Measurements from ENCODE around the gene PRKX. TPM values are rescaled to one million over a fixed set of nuclear protein-coding genes. Genes with fewer than 3 reads are reported as not detected.

The PRKX gene
- total RNA-seq, 2 experiments from 2014 or later, result 31.6 to 35.4 TPM

DNA sequence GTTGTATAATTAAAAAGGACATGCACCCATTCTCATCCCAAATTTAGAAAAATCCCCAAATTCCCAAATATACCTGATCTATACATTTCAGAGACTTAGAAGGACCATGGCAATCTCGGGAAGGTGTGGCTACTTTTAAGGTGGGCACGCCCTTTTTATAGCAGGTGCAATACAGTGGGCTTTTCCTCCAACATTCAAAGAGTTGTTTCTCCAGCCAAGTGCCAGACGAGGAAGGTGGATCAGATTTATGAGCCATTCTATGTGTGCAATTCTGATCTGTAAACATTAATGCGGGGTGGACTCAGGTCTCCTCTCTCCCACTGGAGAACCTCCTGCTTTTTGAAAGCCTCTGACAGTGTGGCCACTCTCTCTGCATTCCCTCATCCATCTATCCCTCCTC, 33.8 kb downstream of the PRKX start:
- Histone ChIP-seq H3K27ac (ENCODE audit: low read depth in 1 of 2, low read length in 2 of 2) (no peak overlapping the region), H3K4me1 (ENCODE audit: insufficient read depth, low read length) (peaks cover 7% of the 10 kb centered on the region), H3K27me3 (ENCODE audit: control insufficient read depth in 1 of 2, insufficient read depth in 2 of 2, low read length in 2 of 2) (no peaks in the 10 kb centered on the region), H3K36me3 (ENCODE audit: insufficient read depth, low read length) (peaks cover 3% of the 10 kb centered on the region), H3K9me3 (ENCODE audit: control insufficient read depth in 1 of 2, insufficient read depth in 1 of 2, low read length in 2 of 2) (no peaks in the 10 kb centered on the region), H3K4me3 (ENCODE audit: low read length) (no peak overlapping the region)
- POLR2A ChIA-PET, result no interaction called here
- DNase-seq (no peak), ATAC-seq (ENCODE audit: poor library complexity) (no peak)
- CTCF ChIA-PET, result no interaction called here
- Mint-ChIP-seq H3K27me3 (no peaks in the 10 kb centered on the region), H3K4me3 (no peak overlapping the region), H3K4me1 (ENCODE audit: low read depth) (peaks cover 14% of the 10 kb centered on the region), H3K9me3 (no peaks in the 10 kb centered on the region), H3K27ac (no peak overlapping the region), H3K36me3 (ENCODE audit: low read depth) (peaks cover 7% of the 10 kb centered on the region)
- intact Hi-C loops (cut with DNase I, micrococcal nuclease), result no loop called here
- TF ChIP-seq, protein P1, sequence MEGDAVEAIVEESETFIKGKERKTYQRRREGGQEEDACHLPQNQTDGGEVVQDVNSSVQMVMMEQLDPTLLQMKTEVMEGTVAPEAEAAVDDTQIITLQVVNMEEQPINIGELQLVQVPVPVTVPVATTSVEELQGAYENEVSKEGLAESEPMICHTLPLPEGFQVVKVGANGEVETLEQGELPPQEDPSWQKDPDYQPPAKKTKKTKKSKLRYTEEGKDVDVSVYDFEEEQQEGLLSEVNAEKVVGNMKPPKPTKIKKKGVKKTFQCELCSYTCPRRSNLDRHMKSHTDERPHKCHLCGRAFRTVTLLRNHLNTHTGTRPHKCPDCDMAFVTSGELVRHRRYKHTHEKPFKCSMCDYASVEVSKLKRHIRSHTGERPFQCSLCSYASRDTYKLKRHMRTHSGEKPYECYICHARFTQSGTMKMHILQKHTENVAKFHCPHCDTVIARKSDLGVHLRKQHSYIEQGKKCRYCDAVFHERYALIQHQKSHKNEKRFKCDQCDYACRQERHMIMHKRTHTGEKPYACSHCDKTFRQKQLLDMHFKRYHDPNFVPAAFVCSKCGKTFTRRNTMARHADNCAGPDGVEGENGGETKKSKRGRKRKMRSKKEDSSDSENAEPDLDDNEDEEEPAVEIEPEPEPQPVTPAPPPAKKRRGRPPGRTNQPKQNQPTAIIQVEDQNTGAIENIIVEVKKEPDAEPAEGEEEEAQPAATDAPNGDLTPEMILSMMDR (IDR thresholded peaks at IDR 0.05), result no peak

DNA sequence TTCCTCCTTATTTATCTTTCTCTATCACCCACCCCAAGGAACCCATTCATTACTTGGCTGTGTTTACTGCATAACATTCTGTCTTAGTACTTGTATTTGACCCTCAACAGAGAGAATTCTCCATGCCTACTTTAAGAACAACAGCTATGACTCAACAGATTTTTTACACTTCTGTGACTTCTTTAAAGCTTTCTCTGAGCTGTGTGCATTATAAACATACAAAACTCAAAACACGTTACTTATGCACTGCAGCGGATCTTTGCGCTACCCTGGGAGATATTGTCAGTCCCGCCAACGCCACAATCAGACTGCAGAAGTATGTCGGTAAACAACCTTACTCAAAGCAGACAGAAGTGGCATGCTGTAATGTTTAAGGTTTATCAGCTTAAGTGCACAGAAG, 35.1 kb downstream of the PRKX start:
- CTCF ChIA-PET, result no interaction called here
- ATAC-seq (ENCODE audit: poor library complexity), result no peak
- no peak overlapping the region for H3K4me3 ChIP-seq (ENCODE audit: low read length)
- no peaks in the 10 kb centered on the region for H3K27me3 ChIP-seq (ENCODE audit: control insufficient read depth in 1 of 2, insufficient read depth in 2 of 2, low read length in 2 of 2)
- intact Hi-C loops (cut with DNase I, micrococcal nuclease), result no loop called here
- no peaks in the 10 kb centered on the region for H3K27me3 Mint-ChIP-seq
- H3K9me3 ChIP-seq (ENCODE audit: control insufficient read depth in 1 of 2, insufficient read depth in 1 of 2, low read length in 2 of 2), result no peaks in the 10 kb centered on the region
- H3K4me1 ChIP-seq (ENCODE audit: insufficient read depth, low read length), result peaks cover 7% of the 10 kb centered on the region
- H3K9me3 Mint-ChIP-seq, result no peaks in the 10 kb centered on the region
- H3K4me3 Mint-ChIP-seq, result no peak overlapping the region
- TF ChIP-seq, protein P1 (IDR thresholded peaks at IDR 0.05), result no peak
- peaks cover 14% of the 10 kb centered on the region for H3K36me3 Mint-ChIP-seq (ENCODE audit: low read depth)
- peaks cover 14% of the 10 kb centered on the region for H3K4me1 Mint-ChIP-seq (ENCODE audit: low read depth)
- H3K36me3 ChIP-seq (ENCODE audit: insufficient read depth, low read length), result peaks cover 12% of the 10 kb centered on the region
- POLR2A ChIA-PET, result interaction anchor here (1.6 kb wide), 1 partner anchor 21 kb away, joined by 5 read pairs; no protein-coding TSS in a partner anchor
- H3K27ac Mint-ChIP-seq, result no peak overlapping the region
- DNase-seq, result no peak
- no peak overlapping the region for H3K27ac ChIP-seq (ENCODE audit: low read depth in 1 of 2, low read length in 2 of 2)

DNA sequence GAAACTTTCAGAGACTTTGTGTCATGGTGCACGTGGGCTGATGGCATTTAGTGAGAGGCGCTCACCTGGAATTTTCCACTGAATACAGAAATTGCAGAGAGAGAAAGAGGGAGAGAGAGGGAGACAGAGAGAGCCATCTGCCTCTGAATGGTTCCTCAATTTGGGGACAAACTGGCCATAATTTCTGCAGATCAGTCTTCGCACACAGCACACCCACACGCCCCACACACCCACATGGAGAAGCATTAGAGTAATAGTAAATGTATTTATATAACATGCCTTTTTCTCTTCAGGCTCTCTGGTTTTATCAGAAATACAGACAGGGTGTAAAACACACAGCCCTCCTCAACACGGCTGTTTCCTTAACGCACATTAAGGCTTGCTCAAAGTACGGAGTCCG, 38.6 kb downstream of the PRKX start:
- H3K4me1 Mint-ChIP-seq (ENCODE audit: low read depth), result peaks cover 14% of the 10 kb centered on the region
- POLR2A ChIA-PET, result no interaction called here
- H3K27ac ChIP-seq (ENCODE audit: low read depth in 1 of 2, low read length in 2 of 2), result no peak overlapping the region
- TF ChIP-seq, protein P1 (IDR thresholded peaks at IDR 0.05), result no peak
- ATAC-seq (ENCODE audit: poor library complexity) (no peak), DNase-seq (no peak)
- H3K4me3 ChIP-seq (ENCODE audit: low read length), result no peak overlapping the region
- CTCF ChIA-PET, result no interaction called here
- H3K36me3 Mint-ChIP-seq (ENCODE audit: low read depth), result peaks cover 30% of the 10 kb centered on the region
- H3K4me3 Mint-ChIP-seq, result no peak overlapping the region
- no peaks in the 10 kb centered on the region for H3K9me3 Mint-ChIP-seq
- peaks cover 30% of the 10 kb centered on the region for H3K36me3 ChIP-seq (ENCODE audit: insufficient read depth, low read length)
- no peak overlapping the region for H3K27ac Mint-ChIP-seq
- no peaks in the 10 kb centered on the region for H3K27me3 Mint-ChIP-seq
- H3K27me3 ChIP-seq (ENCODE audit: control insufficient read depth in 1 of 2, insufficient read depth in 2 of 2, low read length in 2 of 2), result no peaks in the 10 kb centered on the region
- no peaks in the 10 kb centered on the region for H3K9me3 ChIP-seq (ENCODE audit: control insufficient read depth in 1 of 2, insufficient read depth in 1 of 2, low read length in 2 of 2)
- intact Hi-C loops (cut with DNase I, micrococcal nuclease), result no loop called here
- H3K4me1 ChIP-seq (ENCODE audit: insufficient read depth, low read length), result peaks cover 6% of the 10 kb centered on the region

Measured in CD4-positive, alpha-beta T cell (primary cell).